T-helper 1 cell (primary cell): ENCODE measurements around the gene FUT4.
"Not testable (repeated sequence)": the region's sequence is repeated elsewhere in the genome, so short reads cannot be mapped to it uniquely, and the experiment has no call there.

Experiments
- DNase-seq, 5 donors: peaks; one replicate each; pipeline ENCODE4 v3.0.0-alpha.2; 2012 to 2020

The FUT4 gene

GRCh38 chr11:94533696-94534630 lies 9.8 kb upstream of the FUT4 start:
- no peak for DNase-seq

- DNase-seq, result no peak
Measured at GRCh38 chr11:94536386-94536785, 7.3 kb upstream of the FUT4 start.

- DNase-seq, result no peak
Measured at GRCh38 chr11:94537031-94537600, 6.6 kb upstream of the FUT4 start.

GRCh38 chr11:94539420-94539819 lies 4.3 kb upstream of the FUT4 start:
- no peak for DNase-seq

- DNase-seq, result peak in 1 of 5 donors; percentile 6
Measured at GRCh38 chr11:94544646-94545263, 1.0 kb downstream of the FUT4 start.

- no peak for DNase-seq
Measured at GRCh38 chr11:94545264-94546161, 1.8 kb downstream of the FUT4 start.

GRCh38 chr11:94546162-94546470 lies 2.4 kb downstream of the FUT4 start:
- no peak for DNase-seq

GRCh38 chr11:94546886-94547285 lies 3.2 kb downstream of the FUT4 start:
- peak in 1 of 5 donors; percentile 4 for DNase-seq

- DNase-seq, result no peak
Measured at GRCh38 chr11:94549146-94549545, 5.4 kb downstream of the FUT4 start.

- DNase-seq, result no peak
Measured at GRCh38 chr11:94550513-94550912, 6.8 kb downstream of the FUT4 start.

- DNase-seq, result no peak
Measured at GRCh38 chr11:94553938-94554337, 10.2 kb downstream of the FUT4 start.

GRCh38 chr11:94555752-94556329 lies 12.1 kb downstream of the FUT4 start:
- not testable (repeated sequence) for DNase-seq

GRCh38 chr11:94557421-94557820 lies 13.7 kb downstream of the FUT4 start:
- no peak for DNase-seq

GRCh38 chr11:94557992-94558391 lies 14.3 kb downstream of the FUT4 start:
- no peak for DNase-seq

- DNase-seq, result no peak
Measured at GRCh38 chr11:94558468-94558867, 14.7 kb downstream of the FUT4 start.

GRCh38 chr11:94558932-94559331 lies 15.2 kb downstream of the FUT4 start:
- no peak for DNase-seq

- no peak for DNase-seq
Measured at GRCh38 chr11:94559361-94559760, 15.6 kb downstream of the FUT4 start.

GRCh38 chr11:94560834-94561233 lies 17.1 kb downstream of the FUT4 start:
- no peak for DNase-seq

GRCh38 chr11:94563176-94563847 lies 19.6 kb downstream of the FUT4 start:
- DNase-seq, result no peak

- no peak for DNase-seq
Measured at GRCh38 chr11:94563848-94564467, 20.2 kb downstream of the FUT4 start.

- no peak for DNase-seq
Measured at GRCh38 chr11:94567181-94567670, 23.5 kb downstream of the FUT4 start, which contains the start of gene PIWIL4. Gene PIWIL4, plus strand, starts transcription at chr11:94567368. Its CDS starts 151 bp downstream, at chr11:94567519.
